ENCODE data around the gene FGF12.

The FGF12 gene

DNA sequence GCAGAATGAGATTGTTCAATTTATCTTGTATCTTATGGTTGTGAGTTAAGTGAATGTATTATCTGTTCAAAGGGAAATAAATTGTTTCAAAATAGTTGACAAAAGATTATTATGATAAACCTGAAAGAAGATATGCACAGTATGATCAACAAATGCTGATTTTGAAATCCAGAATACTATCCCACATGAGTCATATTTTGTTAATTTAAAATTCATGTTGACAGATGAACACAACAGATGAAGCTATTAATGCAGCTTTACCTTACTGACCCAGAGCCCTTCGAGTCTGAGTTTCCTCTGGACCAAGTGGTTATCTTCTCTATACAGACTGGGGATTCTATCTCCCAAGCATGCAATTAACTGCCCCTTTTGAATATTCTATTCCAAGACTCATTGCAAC is 482.8 kb downstream of the FGF12 start:
- ATAC-seq, result no peak
- no peak for TF ChIP-seq TOX (CRISPR knock-in tag; IDR thresholded peaks at IDR 0.05; ENCODE audit: borderline replicate concordance)
- no peak for TF ChIP-seq ZNF8 (CRISPR knock-in tag; IDR thresholded peaks at IDR 0.05)
- no peak for TF ChIP-seq OSR1 (CRISPR knock-in tag; IDR thresholded peaks at IDR 0.05)

DNA sequence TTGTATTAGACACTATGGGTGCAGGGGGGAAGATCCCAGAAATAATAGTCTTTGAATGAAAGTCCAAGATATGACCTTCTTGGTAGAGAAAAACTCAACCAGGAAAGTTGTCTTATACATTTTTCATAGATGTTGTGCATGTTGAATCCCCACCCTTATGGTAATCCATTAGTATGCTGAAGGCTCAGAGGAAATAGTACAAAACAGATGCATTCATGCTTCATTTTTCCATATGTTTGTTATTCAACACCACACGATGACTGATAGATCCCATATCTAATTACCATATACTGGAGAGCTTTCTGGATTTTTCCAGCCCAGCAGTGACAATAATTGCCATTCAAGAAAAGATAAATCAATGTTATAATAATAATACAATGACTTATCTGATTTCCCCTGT is 487.4 kb downstream of the FGF12 start:
- TF ChIP-seq BACH2 (CRISPR knock-in tag; IDR thresholded peaks at IDR 0.05; ENCODE audit: borderline replicate concordance), result no peak
- no peak for TF ChIP-seq ESRRG (CRISPR knock-in tag; IDR thresholded peaks at IDR 0.05)
- TF ChIP-seq, protein P1, sequence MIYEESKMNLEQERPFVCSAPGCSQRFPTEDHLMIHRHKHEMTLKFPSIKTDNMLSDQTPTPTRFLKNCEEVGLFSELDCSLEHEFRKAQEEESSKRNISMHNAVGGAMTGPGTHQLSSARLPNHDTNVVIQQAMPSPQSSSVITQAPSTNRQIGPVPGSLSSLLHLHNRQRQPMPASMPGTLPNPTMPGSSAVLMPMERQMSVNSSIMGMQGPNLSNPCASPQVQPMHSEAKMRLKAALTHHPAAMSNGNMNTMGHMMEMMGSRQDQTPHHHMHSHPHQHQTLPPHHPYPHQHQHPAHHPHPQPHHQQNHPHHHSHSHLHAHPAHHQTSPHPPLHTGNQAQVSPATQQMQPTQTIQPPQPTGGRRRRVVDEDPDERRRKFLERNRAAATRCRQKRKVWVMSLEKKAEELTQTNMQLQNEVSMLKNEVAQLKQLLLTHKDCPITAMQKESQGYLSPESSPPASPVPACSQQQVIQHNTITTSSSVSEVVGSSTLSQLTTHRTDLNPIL (CRISPR knock-in tag; IDR thresholded peaks at IDR 0.05; ENCODE audit: low read depth), result no peak
- no peak for TF ChIP-seq ZFP3 (CRISPR knock-in tag; IDR thresholded peaks at IDR 0.05)
- no peak for ATAC-seq

DNA sequence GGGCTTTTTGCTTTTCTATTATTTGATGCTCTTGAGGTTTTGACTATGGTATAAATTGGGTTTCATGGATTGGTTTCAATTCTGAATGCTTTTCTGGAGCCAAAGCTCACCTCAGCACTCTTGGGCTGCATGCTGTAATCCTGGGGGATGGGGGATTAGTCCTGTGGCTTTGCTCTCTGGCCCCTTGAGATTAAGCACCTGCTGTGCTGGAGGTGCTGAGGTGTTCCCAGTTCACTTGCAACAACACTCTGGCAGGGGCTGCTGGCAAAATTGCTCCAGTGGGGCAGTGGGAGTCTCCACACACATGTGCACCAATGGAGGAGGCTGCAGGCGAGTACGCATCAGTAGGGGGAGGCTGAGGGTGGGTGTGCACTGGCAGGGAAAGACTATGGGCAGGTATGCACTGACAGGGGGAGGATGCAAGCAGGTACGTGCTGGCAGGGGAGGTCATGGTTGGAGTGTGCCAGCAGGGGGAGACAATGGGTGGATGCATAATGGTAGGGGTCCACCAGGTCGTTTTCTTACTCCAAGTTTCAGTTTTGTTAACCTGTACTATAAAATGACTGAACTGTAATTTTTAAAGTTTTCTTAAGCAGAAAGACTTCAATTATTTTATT is 489.2 kb downstream of the FGF12 start:
- ATAC-seq, result no peak
- no peak for TF ChIP-seq RARB (CRISPR knock-in tag; IDR thresholded peaks at IDR 0.05)
- TF ChIP-seq GLIS3 (CRISPR knock-in tag; IDR thresholded peaks at IDR 0.05), result no peak
- TF ChIP-seq, protein P1 (CRISPR knock-in tag; IDR thresholded peaks at IDR 0.05; ENCODE audit: low read depth), result no peak
- no peak for TF ChIP-seq ZNF565 (CRISPR knock-in tag; conservative IDR thresholded peaks at IDR 0.05; ENCODE audit: low read depth)
- TF ChIP-seq ESRRG (CRISPR knock-in tag; IDR thresholded peaks at IDR 0.05), result no peak
- TF ChIP-seq SNAI2 (CRISPR knock-in tag; IDR thresholded peaks at IDR 0.05), result no peak
- no peak for TF ChIP-seq CSDC2 (CRISPR knock-in tag; IDR thresholded peaks at IDR 0.05)
- no peak for TF ChIP-seq ZFP30 (CRISPR knock-in tag; IDR thresholded peaks at IDR 0.05)
- no peak for TF ChIP-seq BACH2 (CRISPR knock-in tag; IDR thresholded peaks at IDR 0.05; ENCODE audit: borderline replicate concordance)
- no peak for TF ChIP-seq TOX (CRISPR knock-in tag; IDR thresholded peaks at IDR 0.05; ENCODE audit: borderline replicate concordance)
- TF ChIP-seq ZFP3 (CRISPR knock-in tag; IDR thresholded peaks at IDR 0.05), result no peak
- TF ChIP-seq, protein P2, sequence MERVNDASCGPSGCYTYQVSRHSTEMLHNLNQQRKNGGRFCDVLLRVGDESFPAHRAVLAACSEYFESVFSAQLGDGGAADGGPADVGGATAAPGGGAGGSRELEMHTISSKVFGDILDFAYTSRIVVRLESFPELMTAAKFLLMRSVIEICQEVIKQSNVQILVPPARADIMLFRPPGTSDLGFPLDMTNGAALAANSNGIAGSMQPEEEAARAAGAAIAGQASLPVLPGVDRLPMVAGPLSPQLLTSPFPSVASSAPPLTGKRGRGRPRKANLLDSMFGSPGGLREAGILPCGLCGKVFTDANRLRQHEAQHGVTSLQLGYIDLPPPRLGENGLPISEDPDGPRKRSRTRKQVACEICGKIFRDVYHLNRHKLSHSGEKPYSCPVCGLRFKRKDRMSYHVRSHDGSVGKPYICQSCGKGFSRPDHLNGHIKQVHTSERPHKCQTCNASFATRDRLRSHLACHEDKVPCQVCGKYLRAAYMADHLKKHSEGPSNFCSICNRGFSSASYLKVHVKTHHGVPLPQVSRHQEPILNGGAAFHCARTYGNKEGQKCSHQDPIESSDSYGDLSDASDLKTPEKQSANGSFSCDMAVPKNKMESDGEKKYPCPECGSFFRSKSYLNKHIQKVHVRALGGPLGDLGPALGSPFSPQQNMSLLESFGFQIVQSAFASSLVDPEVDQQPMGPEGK (CRISPR knock-in tag; IDR thresholded peaks at IDR 0.05; ENCODE audit: borderline replicate concordance), result no peak
- no peak for TF ChIP-seq PPARA (CRISPR knock-in tag; IDR thresholded peaks at IDR 0.05; ENCODE audit: borderline replicate concordance)
- TF ChIP-seq, protein P3, sequence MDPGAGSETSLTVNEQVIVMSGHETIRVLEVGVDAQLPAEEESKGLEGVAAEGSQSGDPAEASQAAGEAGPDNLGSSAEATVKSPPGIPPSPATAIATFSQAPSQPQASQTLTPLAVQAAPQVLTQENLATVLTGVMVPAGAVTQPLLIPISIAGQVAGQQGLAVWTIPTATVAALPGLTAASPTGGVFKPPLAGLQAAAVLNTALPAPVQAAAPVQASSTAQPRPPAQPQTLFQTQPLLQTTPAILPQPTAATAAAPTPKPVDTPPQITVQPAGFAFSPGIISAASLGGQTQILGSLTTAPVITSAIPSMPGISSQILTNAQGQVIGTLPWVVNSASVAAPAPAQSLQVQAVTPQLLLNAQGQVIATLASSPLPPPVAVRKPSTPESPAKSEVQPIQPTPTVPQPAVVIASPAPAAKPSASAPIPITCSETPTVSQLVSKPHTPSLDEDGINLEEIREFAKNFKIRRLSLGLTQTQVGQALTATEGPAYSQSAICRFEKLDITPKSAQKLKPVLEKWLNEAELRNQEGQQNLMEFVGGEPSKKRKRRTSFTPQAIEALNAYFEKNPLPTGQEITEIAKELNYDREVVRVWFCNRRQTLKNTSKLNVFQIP (CRISPR knock-in tag; IDR thresholded peaks at IDR 0.05; ENCODE audit: borderline replicate concordance, low read depth), result no peak
- TF ChIP-seq, protein P4, sequence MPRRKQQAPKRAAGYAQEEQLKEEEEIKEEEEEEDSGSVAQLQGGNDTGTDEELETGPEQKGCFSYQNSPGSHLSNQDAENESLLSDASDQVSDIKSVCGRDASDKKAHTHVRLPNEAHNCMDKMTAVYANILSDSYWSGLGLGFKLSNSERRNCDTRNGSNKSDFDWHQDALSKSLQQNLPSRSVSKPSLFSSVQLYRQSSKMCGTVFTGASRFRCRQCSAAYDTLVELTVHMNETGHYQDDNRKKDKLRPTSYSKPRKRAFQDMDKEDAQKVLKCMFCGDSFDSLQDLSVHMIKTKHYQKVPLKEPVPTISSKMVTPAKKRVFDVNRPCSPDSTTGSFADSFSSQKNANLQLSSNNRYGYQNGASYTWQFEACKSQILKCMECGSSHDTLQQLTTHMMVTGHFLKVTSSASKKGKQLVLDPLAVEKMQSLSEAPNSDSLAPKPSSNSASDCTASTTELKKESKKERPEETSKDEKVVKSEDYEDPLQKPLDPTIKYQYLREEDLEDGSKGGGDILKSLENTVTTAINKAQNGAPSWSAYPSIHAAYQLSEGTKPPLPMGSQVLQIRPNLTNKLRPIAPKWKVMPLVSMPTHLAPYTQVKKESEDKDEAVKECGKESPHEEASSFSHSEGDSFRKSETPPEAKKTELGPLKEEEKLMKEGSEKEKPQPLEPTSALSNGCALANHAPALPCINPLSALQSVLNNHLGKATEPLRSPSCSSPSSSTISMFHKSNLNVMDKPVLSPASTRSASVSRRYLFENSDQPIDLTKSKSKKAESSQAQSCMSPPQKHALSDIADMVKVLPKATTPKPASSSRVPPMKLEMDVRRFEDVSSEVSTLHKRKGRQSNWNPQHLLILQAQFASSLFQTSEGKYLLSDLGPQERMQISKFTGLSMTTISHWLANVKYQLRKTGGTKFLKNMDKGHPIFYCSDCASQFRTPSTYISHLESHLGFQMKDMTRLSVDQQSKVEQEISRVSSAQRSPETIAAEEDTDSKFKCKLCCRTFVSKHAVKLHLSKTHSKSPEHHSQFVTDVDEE (CRISPR knock-in tag; IDR thresholded peaks at IDR 0.05), result no peak
- no peak for TF ChIP-seq ZNF70 (CRISPR knock-in tag; IDR thresholded peaks at IDR 0.05)
- TF ChIP-seq ZC3H10 (CRISPR knock-in tag; IDR thresholded peaks at IDR 0.05), result no peak
- TF ChIP-seq TCF4 (CRISPR knock-in tag; IDR thresholded peaks at IDR 0.05; ENCODE audit: borderline replicate concordance), result no peak
